Measurements from ENCODE around the gene CSMD2.

Gene CSMD2

GRCh38 chr1:34005309-34005708, 159.7 kb downstream of the CSMD2 start:
- H3K4me3 Mint-ChIP-seq: no peak overlapping the region
- no peaks in the 10 kb centered on the region for H3K27me3 Mint-ChIP-seq (ENCODE audit: low read depth)
- H3K4me1 Mint-ChIP-seq (ENCODE audit: low read depth): no peaks in the 10 kb centered on the region
- H3K9me3 Mint-ChIP-seq: no peaks in the 10 kb centered on the region
- no peaks in the 10 kb centered on the region for H3K36me3 Mint-ChIP-seq (ENCODE audit: low read depth)
- DNase-seq (ENCODE audit: low spot score): no peak
- H3K27ac Mint-ChIP-seq: no peak overlapping the region

GRCh38 chr1:34002810-34003209, 162.2 kb downstream of the CSMD2 start:
- no peaks in the 10 kb centered on the region for H3K27me3 Mint-ChIP-seq (ENCODE audit: low read depth)
- no peak overlapping the region for H3K4me3 Mint-ChIP-seq
- no peaks in the 10 kb centered on the region for H3K4me1 Mint-ChIP-seq (ENCODE audit: low read depth)
- no peaks in the 10 kb centered on the region for H3K9me3 Mint-ChIP-seq
- DNase-seq (ENCODE audit: low spot score): no peak
- H3K27ac Mint-ChIP-seq: no peak overlapping the region
- no peaks in the 10 kb centered on the region for H3K36me3 Mint-ChIP-seq (ENCODE audit: low read depth)

GRCh38 chr1:33997127-33998036, 167.6 kb downstream of the CSMD2 start:
- H3K36me3 Mint-ChIP-seq (ENCODE audit: low read depth): no peaks in the 10 kb centered on the region
- H3K9me3 Mint-ChIP-seq: no peaks in the 10 kb centered on the region
- DNase-seq (ENCODE audit: low spot score): no peak
- no peak overlapping the region for H3K4me3 Mint-ChIP-seq
- no peak overlapping the region for H3K27ac Mint-ChIP-seq
- no peaks in the 10 kb centered on the region for H3K27me3 Mint-ChIP-seq (ENCODE audit: low read depth)
- no peaks in the 10 kb centered on the region for H3K4me1 Mint-ChIP-seq (ENCODE audit: low read depth)

- Mint-ChIP-seq H3K9me3 (no peaks in the 10 kb centered on the region), H3K36me3 (ENCODE audit: low read depth) (no peaks in the 10 kb centered on the region), H3K27me3 (ENCODE audit: low read depth) (no peaks in the 10 kb centered on the region), H3K4me1 (ENCODE audit: low read depth) (no peaks in the 10 kb centered on the region), H3K4me3 (no peak overlapping the region), H3K27ac (no peak overlapping the region)
- no peak for DNase-seq (ENCODE audit: low spot score)
Observed at GRCh38 chr1:33996281-33996680, 168.7 kb downstream of the CSMD2 start.

- Mint-ChIP-seq H3K4me3 (no peak overlapping the region), H3K27ac (no peak overlapping the region), H3K36me3 (ENCODE audit: low read depth) (no peaks in the 10 kb centered on the region), H3K9me3 (no peaks in the 10 kb centered on the region), H3K27me3 (ENCODE audit: low read depth) (no peaks in the 10 kb centered on the region), H3K4me1 (ENCODE audit: low read depth) (no peaks in the 10 kb centered on the region)
- no peak for DNase-seq (ENCODE audit: low spot score)
Observed at GRCh38 chr1:33993301-33993700, 171.7 kb downstream of the CSMD2 start.

- Mint-ChIP-seq H3K4me3 (no peak overlapping the region), H3K27me3 (ENCODE audit: low read depth) (no peaks in the 10 kb centered on the region), H3K27ac (no peak overlapping the region), H3K36me3 (ENCODE audit: low read depth) (no peaks in the 10 kb centered on the region), H3K9me3 (no peaks in the 10 kb centered on the region), H3K4me1 (ENCODE audit: low read depth) (no peaks in the 10 kb centered on the region)
- DNase-seq (ENCODE audit: low spot score): no peak
Observed at GRCh38 chr1:33990281-33990680, 174.7 kb downstream of the CSMD2 start.

GRCh38 chr1:33988161-33988560, 176.9 kb downstream of the CSMD2 start:
- Mint-ChIP-seq H3K36me3 (ENCODE audit: low read depth) (no peaks in the 10 kb centered on the region), H3K9me3 (no peaks in the 10 kb centered on the region), H3K4me3 (no peak overlapping the region), H3K27me3 (ENCODE audit: low read depth) (no peaks in the 10 kb centered on the region), H3K27ac (no peak overlapping the region), H3K4me1 (ENCODE audit: low read depth) (no peaks in the 10 kb centered on the region)
- DNase-seq (ENCODE audit: low spot score): no peak

GRCh38 chr1:33986390-33987095, 178.5 kb downstream of the CSMD2 start:
- no peaks in the 10 kb centered on the region for H3K4me1 Mint-ChIP-seq (ENCODE audit: low read depth)
- no peaks in the 10 kb centered on the region for H3K9me3 Mint-ChIP-seq
- H3K4me3 Mint-ChIP-seq: no peak overlapping the region
- no peaks in the 10 kb centered on the region for H3K36me3 Mint-ChIP-seq (ENCODE audit: low read depth)
- DNase-seq (ENCODE audit: low spot score): no peak
- H3K27me3 Mint-ChIP-seq (ENCODE audit: low read depth): no peaks in the 10 kb centered on the region
- H3K27ac Mint-ChIP-seq: no peak overlapping the region

- no peak for DNase-seq (ENCODE audit: low spot score)
- H3K36me3 Mint-ChIP-seq (ENCODE audit: low read depth): no peaks in the 10 kb centered on the region
- no peaks in the 10 kb centered on the region for H3K4me1 Mint-ChIP-seq (ENCODE audit: low read depth)
- H3K4me3 Mint-ChIP-seq: no peak overlapping the region
- no peaks in the 10 kb centered on the region for H3K27me3 Mint-ChIP-seq (ENCODE audit: low read depth)
- no peak overlapping the region for H3K27ac Mint-ChIP-seq
- H3K9me3 Mint-ChIP-seq: no peaks in the 10 kb centered on the region
Observed at GRCh38 chr1:33985656-33986055, 179.4 kb downstream of the CSMD2 start.

- no peaks in the 10 kb centered on the region for H3K27me3 Mint-ChIP-seq (ENCODE audit: low read depth)
- DNase-seq (ENCODE audit: low spot score): no peak
- H3K36me3 Mint-ChIP-seq (ENCODE audit: low read depth): no peaks in the 10 kb centered on the region
Observed at GRCh38 chr1:33984906-33985565, 180.0 kb downstream of the CSMD2 start.

GRCh38 chr1:33982419-33982818, 182.6 kb downstream of the CSMD2 start:
- DNase-seq (ENCODE audit: low spot score): no peak
- H3K36me3 Mint-ChIP-seq (ENCODE audit: low read depth): no peaks in the 10 kb centered on the region
- no peak overlapping the region for H3K4me3 Mint-ChIP-seq
- H3K4me1 Mint-ChIP-seq (ENCODE audit: low read depth): no peaks in the 10 kb centered on the region
- no peaks in the 10 kb centered on the region for H3K9me3 Mint-ChIP-seq
- no peak overlapping the region for H3K27ac Mint-ChIP-seq
- no peaks in the 10 kb centered on the region for H3K27me3 Mint-ChIP-seq (ENCODE audit: low read depth)

More at GRCh38 chr1:33984906-33985565, 180.0 kb downstream of the CSMD2 start:
- H3K4me3 Mint-ChIP-seq: no peak overlapping the region
- H3K4me1 Mint-ChIP-seq (ENCODE audit: low read depth): no peaks in the 10 kb centered on the region
- no peak overlapping the region for H3K27ac Mint-ChIP-seq
- no peaks in the 10 kb centered on the region for H3K9me3 Mint-ChIP-seq

- Mint-ChIP-seq H3K4me3 (no peak overlapping the region), H3K4me1 (ENCODE audit: low read depth) (no peaks in the 10 kb centered on the region), H3K27ac (no peak overlapping the region), H3K27me3 (ENCODE audit: low read depth) (no peaks in the 10 kb centered on the region), H3K9me3 (no peaks in the 10 kb centered on the region), H3K36me3 (ENCODE audit: low read depth) (no peaks in the 10 kb centered on the region)
- DNase-seq (ENCODE audit: low spot score): no peak
Observed at GRCh38 chr1:33979341-33979740, 185.7 kb downstream of the CSMD2 start.

- Mint-ChIP-seq H3K36me3 (ENCODE audit: low read depth) (no peaks in the 10 kb centered on the region), H3K27me3 (ENCODE audit: low read depth) (no peaks in the 10 kb centered on the region), H3K9me3 (no peaks in the 10 kb centered on the region), H3K27ac (no peak overlapping the region), H3K4me1 (ENCODE audit: low read depth) (no peaks in the 10 kb centered on the region), H3K4me3 (no peak overlapping the region)
- no peak for DNase-seq (ENCODE audit: low spot score)
Observed at GRCh38 chr1:33975961-33976360, 189.1 kb downstream of the CSMD2 start.

All from T-helper 2 cell treated with Interferon-gamma antibody and Interleukin-4, amounts not matched to agents 5 μg/mL and 100 μg/mL, for 36 hours (primary cell).